Type B pancreatic cell (in vitro differentiated cells): Measurements from ENCODE around the gene CFDP1. TPM values are rescaled to one million over a fixed set of nuclear protein-coding genes. Genes with fewer than 3 reads are reported as not detected.

Experiments used
- DNase-seq: peaks from one replicate; pipeline ENCODE4 v3.0.0; 2021; ENCODE audit warnings: mixed read lengths; ENCODE audit not compliant: unreplicated experiment; ENCODE audit errors: extremely low spot score
- H3K27ac Mint-ChIP-seq: 2 replicates; pipeline ENCODE4 v1.8.0; 2021; ENCODE audit warnings: mild to moderate bottlenecking, mixed read lengths
- H3K27me3 Mint-ChIP-seq: 2 replicates; pipeline ENCODE4 v1.8.0; 2021; ENCODE audit warnings: mixed read lengths
- H3K36me3 Mint-ChIP-seq: 2 replicates; pipeline ENCODE4 v1.8.0; 2021; ENCODE audit warnings: mixed read lengths
- H3K4me1 Mint-ChIP-seq: one replicate; pipeline ENCODE4 v1.8.0; 2021; ENCODE audit warnings: mixed read lengths; ENCODE audit not compliant: unreplicated experiment
- H3K4me3 Mint-ChIP-seq: 2 replicates; pipeline ENCODE4 v1.8.0; 2021; ENCODE audit warnings: mild to moderate bottlenecking, mixed read lengths
- H3K9me3 Mint-ChIP-seq: 2 replicates; pipeline ENCODE4 v1.8.0; 2021; ENCODE audit warnings: mixed read lengths
- total RNA-seq: library from RNA; stranded (reverse); gene quantifications from 2 replicates; pipeline ENCODE4 v1.2.1, GENCODE V29; 2021; ENCODE audit warnings: low replicate concordance
- TF ChIP-seq, protein P1 (sequence below): fragments of 200-600 bp; sonication (generic); conservative IDR thresholded peaks from 2 replicates; pipeline ENCODE4 v1.5.0; 2021; ENCODE audit warnings: antibody characterized with exemption, mild to moderate bottlenecking

The CFDP1 gene
- total RNA-seq, 1 donor from 2014 or later: 84.9 TPM

DNA sequence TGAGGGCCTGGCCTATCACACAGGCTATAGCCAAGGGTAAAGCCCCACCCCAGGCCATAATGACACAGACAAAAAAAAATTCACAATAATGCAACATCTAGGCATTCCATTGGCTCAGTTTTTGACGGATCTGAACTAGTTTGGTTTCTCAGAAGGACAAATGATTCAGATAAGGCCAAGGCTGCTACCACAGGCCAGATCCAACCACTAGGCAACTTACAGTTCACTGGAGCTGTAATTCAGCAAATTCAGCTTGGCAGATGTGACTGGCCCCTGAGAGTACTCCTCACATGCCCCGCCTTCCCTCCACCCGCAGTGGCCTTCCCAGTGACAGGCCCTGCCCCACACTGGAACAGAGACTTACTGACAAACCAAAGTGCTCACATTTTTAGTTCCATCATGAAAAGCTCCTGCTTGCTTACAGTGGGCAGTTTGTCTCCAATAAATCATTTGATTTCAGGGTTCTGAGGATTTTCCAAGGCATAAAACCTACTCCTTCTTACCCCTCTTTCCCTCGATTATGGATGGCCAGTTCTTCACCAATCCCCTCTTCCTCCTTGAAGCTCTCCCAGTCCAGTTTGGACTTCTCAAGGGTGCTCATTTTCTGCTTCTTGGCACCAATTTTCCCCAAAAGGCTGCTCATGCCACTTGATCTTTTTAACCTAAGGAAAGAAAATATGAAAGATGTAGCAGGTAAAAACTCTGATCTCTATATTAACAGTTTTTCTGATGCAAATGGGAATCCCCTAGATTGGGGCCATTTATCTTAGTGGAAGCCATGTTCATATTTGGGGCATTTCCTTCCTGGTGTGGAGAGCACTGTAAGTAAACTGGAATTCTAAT, 128.6 kb downstream of the CFDP1 start:
- TF ChIP-seq, protein P1, sequence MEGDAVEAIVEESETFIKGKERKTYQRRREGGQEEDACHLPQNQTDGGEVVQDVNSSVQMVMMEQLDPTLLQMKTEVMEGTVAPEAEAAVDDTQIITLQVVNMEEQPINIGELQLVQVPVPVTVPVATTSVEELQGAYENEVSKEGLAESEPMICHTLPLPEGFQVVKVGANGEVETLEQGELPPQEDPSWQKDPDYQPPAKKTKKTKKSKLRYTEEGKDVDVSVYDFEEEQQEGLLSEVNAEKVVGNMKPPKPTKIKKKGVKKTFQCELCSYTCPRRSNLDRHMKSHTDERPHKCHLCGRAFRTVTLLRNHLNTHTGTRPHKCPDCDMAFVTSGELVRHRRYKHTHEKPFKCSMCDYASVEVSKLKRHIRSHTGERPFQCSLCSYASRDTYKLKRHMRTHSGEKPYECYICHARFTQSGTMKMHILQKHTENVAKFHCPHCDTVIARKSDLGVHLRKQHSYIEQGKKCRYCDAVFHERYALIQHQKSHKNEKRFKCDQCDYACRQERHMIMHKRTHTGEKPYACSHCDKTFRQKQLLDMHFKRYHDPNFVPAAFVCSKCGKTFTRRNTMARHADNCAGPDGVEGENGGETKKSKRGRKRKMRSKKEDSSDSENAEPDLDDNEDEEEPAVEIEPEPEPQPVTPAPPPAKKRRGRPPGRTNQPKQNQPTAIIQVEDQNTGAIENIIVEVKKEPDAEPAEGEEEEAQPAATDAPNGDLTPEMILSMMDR: no peak
- no peak for DNase-seq
- peaks cover 25% of the 10 kb centered on the region for H3K36me3 Mint-ChIP-seq
- H3K4me3 Mint-ChIP-seq: peak overlapping the region; percentile 59
- H3K27me3 Mint-ChIP-seq: no peaks in the 10 kb centered on the region
- peaks cover 27% of the 10 kb centered on the region for H3K4me1 Mint-ChIP-seq
- no peaks in the 10 kb centered on the region for H3K9me3 Mint-ChIP-seq
- peak overlapping the region; percentile 92 for H3K27ac Mint-ChIP-seq

GRCh38 chr16:75301804-75302203, 131.5 kb downstream of the CFDP1 start:
- peaks cover 25% of the 10 kb centered on the region for H3K4me1 Mint-ChIP-seq
- no peaks in the 10 kb centered on the region for H3K27me3 Mint-ChIP-seq
- peak overlapping the region; percentile 9 for H3K27ac Mint-ChIP-seq
- peak overlapping the region; percentile 24 for H3K4me3 Mint-ChIP-seq
- no peak for DNase-seq
- no peaks in the 10 kb centered on the region for H3K9me3 Mint-ChIP-seq
- peaks cover 29% of the 10 kb centered on the region for H3K36me3 Mint-ChIP-seq
- TF ChIP-seq, protein P1: no peak

DNA sequence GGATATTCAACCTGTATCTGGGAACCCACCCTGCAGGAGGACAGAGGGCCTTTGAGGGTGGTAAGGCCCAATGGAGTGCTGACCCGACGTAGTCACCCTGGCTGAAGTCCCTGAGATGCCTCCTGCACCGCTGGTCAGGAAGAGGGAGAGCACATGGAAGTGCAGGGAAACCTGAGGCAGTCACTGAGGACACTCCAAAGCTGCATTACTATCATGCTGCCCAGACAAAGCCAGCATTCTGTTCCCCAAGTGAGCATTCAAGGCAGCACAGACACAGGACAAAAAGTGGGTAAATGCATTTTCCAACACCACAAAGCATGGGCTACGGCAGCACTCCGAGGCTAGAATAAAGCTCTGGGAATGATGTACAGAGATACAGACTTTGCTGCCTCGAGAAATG, 135.0 kb downstream of the CFDP1 start:
- TF ChIP-seq, protein P1: no peak
- Mint-ChIP-seq H3K27ac (no peak overlapping the region), H3K4me3 (no peak overlapping the region), H3K4me1 (peaks cover 14% of the 10 kb centered on the region), H3K36me3 (peaks cover 20% of the 10 kb centered on the region), H3K9me3 (no peaks in the 10 kb centered on the region), H3K27me3 (no peaks in the 10 kb centered on the region)
- no peak for DNase-seq

DNA sequence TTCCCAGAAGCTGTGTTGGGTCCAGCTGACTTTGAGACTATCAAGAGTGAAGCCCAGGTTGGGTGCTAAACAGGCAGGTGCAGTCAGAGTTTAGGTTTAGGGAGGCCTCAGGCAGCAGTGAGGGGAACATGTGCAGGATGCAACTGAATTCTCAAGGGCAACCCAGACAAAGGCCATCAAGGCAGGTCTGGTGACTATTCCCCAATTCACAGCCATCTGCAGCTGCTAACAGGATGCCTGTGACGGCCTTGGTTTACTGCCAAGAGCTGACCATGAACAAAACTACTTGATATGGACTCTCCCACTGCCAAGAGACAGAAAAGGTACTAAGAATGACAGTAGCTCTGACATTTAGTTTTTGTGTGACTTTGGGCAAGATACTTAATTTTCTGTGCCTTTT, 136.7 kb downstream of the CFDP1 start:
- peaks cover 14% of the 10 kb centered on the region for H3K4me1 Mint-ChIP-seq
- H3K36me3 Mint-ChIP-seq: peaks cover 27% of the 10 kb centered on the region
- TF ChIP-seq, protein P1: no peak
- no peaks in the 10 kb centered on the region for H3K27me3 Mint-ChIP-seq
- H3K27ac Mint-ChIP-seq: no peak overlapping the region
- no peaks in the 10 kb centered on the region for H3K9me3 Mint-ChIP-seq
- H3K4me3 Mint-ChIP-seq: no peak overlapping the region
- no peak for DNase-seq

DNA sequence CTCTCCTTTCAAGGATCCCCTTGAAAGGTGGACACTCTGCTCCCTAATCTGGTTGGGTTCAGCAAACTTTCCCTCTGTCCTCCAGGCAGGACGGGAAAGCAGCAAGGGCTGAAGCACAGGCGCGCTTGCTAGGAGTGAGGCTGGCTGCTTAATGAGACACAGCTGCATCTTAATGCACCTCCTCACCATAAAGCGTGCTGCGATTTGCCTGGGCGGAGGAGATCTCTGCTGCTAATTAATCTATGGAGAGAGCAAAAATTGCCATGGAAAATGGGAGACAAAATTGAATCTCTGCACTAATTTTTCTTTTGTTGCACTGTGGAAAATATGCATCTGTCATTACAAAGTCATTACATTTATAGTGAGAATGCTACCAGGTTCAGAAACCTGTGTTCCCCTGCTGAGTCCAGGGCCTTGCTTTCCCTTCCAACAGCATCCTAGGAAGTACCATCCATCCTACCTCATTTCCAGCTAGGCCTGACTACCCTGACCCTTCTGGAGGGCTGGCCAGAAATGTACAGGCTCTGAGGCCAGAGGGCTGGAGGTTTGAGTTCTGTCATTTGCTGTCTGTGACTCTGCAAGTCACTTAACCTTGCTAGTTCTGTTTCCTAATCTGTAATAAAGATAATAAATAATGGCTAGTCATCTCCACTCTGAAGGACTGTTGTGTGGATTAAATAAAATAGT, 138.4 kb downstream of the CFDP1 start:
- H3K27me3 Mint-ChIP-seq: no peaks in the 10 kb centered on the region
- peaks cover 14% of the 10 kb centered on the region for H3K4me1 Mint-ChIP-seq
- TF ChIP-seq, protein P1: no peak
- H3K36me3 Mint-ChIP-seq: peaks cover 23% of the 10 kb centered on the region
- H3K9me3 Mint-ChIP-seq: no peaks in the 10 kb centered on the region
- no peak overlapping the region for H3K27ac Mint-ChIP-seq
- H3K4me3 Mint-ChIP-seq: no peak overlapping the region
- no peak for DNase-seq
